HepG2 (cell line): ENCODE results near the gene LYRM7. TPM values are rescaled to one million over a fixed set of nuclear protein-coding genes. Genes with fewer than 3 reads are reported as not detected.

Source experiments
- ATAC-seq: fragments of 200-7000 bp; cut with Tn5 transposase; 3 replicates; pipeline ENCODE4 v1.9.1; 2020; ENCODE audit warnings: mild to moderate bottlenecking, moderate library complexity
- BruUV-seq: library from RNA; stranded (reverse); fragments of 400-500 nt; replicated peaks from 2 replicates; lab custom pipeline; 2021; lab: Mats Ljungman, UMichigan
- CTCF ChIA-PET: fragments of 300-600 bp; formaldehyde crosslinking; extraction: SDS; loops from one replicate; lab custom pipeline; 2021; ENCODE audit warnings: low total read pairs, inconsistent platforms, low intra/inter-chr PET ratio; lab: Yijun Ruan, JAX
- POLR2A ChIA-PET: fragments of 350-600 bp; sonication (Branson Sonifier 250); formaldehyde crosslinking; loops from one replicate; lab custom pipeline; 2020; ENCODE audit warnings: antibody characterized with exemption, inconsistent platforms; lab: Yijun Ruan, JAX
- DNase-seq: peaks from one replicate; pipeline ENCODE4 v3.0.0-alpha.2; 2015; ENCODE audit warnings: low spot score
- FAIRE-seq: peaks from 3 replicates; lab custom pipeline; 2011; peaks lifted over from hg19 to GRCh38; lab: Jason Lieb, UNC
- H2AFZ ChIP-seq: one replicate; pipeline ENCODE4 v1.6.1; 2011; ENCODE audit warnings: low read length, inconsistent platforms
- H3K27ac ChIP-seq: fragments of 300-600 bp; 3 replicates; pipeline ENCODE4 v1.8.0; 2011; ENCODE audit warnings: mixed run types, mild to moderate bottlenecking, mixed read lengths, low read length, inconsistent platforms; ENCODE audit not compliant: insufficient read depth; ENCODE audit errors: extremely low read length
- H3K27me3 ChIP-seq, 2 experiments: fragments of 200-600 bp in 1 of 2; 2 replicates in 1 of 2; 3 replicates in 1 of 2; pipeline versions ENCODE4 v1.6.0 to v1.8.0; 2011; ENCODE audit warnings: low read length in 2 of 2, mild to moderate bottlenecking in 2 of 2, moderate library complexity in 2 of 2, inconsistent platforms in 1 of 2; ENCODE audit not compliant: insufficient read depth in 2 of 2, control insufficient read depth in 1 of 2
- H3K36me3 ChIP-seq, 2 experiments: fragments of 200-600 bp in 1 of 2; replicated peaks in 1 of 2; 2 replicates in 1 of 2; 3 replicates in 1 of 2; pipeline versions ENCODE4 v1.5.1 to v1.8.0; 2011; ENCODE audit warnings: low read length in 2 of 2, inconsistent platforms in 1 of 2; ENCODE audit not compliant: insufficient read depth in 2 of 2, control insufficient read depth in 1 of 2
- H3K4me1 ChIP-seq: 2 replicates; pipeline ENCODE4 v1.5.1; 2012; ENCODE audit warnings: low read length, inconsistent platforms; ENCODE audit not compliant: insufficient read depth
- H3K4me2 ChIP-seq: 2 replicates; pipeline ENCODE4 v1.6.0; 2011; ENCODE audit warnings: low read depth, low read length, inconsistent platforms
- H3K4me3 ChIP-seq, 3 experiments: fragments of 200-600 bp in 1 of 3; sonication (generic), shearing (Covaris generic) in 1 of 3; replicated peaks in 1 of 3; 2 replicates each; pipeline ENCODE4 v1.5.1; 2011 to 2016; ENCODE audit warnings: low read length in 3 of 3, inconsistent platforms in 2 of 3, low read depth in 2 of 3, mild to moderate bottlenecking in 2 of 3, control low read depth in 1 of 3, mixed read lengths in 1 of 3; ENCODE audit not compliant: insufficient read depth in 1 of 3
- H3K79me2 ChIP-seq: one replicate; pipeline ENCODE4 v1.6.1; 2011; ENCODE audit warnings: low read length, inconsistent platforms; ENCODE audit not compliant: insufficient read depth
- H3K9ac ChIP-seq: 2 replicates; pipeline ENCODE4 v1.6.0; 2011; ENCODE audit warnings: mild to moderate bottlenecking, low read depth, low read length, inconsistent platforms; ENCODE audit not compliant: insufficient read depth
- H3K9me3 ChIP-seq: 2 replicates; pipeline ENCODE4 v1.5.1; 2012; ENCODE audit warnings: mild to moderate bottlenecking, low read length
- H4K20me1 ChIP-seq: 2 replicates; pipeline ENCODE4 v1.6.0; 2011; ENCODE audit warnings: inconsistent platforms, mild to moderate bottlenecking, low read length, moderate library complexity; ENCODE audit not compliant: insufficient read depth
- CEBPB ChIP-seq: IDR thresholded peaks from 2 replicates; pipeline ENCODE4 v1.6.1; 2011; ENCODE audit warnings: low read depth, low read length, improper control_type of control experiment, borderline replicate concordance
- CREB1 ChIP-seq, 2 experiments: fragments of 450-650 bp in 1 of 2; IDR thresholded peaks; 2 replicates each; pipeline ENCODE4 v1.6.1; 2016 to 2017; ENCODE audit warnings: control low read depth in 1 of 2, mild to moderate bottlenecking in 1 of 2, missing compliant biosample characterization in 1 of 2, missing genetic modification characterization in 1 of 2
- ELF1 ChIP-seq: sonication (generic); formaldehyde crosslinking; IDR thresholded peaks from 2 replicates; pipeline ENCODE4 v1.4.0; 2020; ENCODE audit warnings: missing genetic modification reagents
- HDAC6 ChIP-seq: fragments of 200-600 bp; sonication (generic); IDR thresholded peaks from 2 replicates; pipeline ENCODE4 v1.7.0; 2017; ENCODE audit warnings: mild to moderate bottlenecking, antibody characterized with exemption, low read length, low read depth
- ISL2 ChIP-seq: sonication (generic); formaldehyde crosslinking; IDR thresholded peaks from 2 replicates; pipeline ENCODE4 v1.5.0; 2020; ENCODE audit warnings: missing genetic modification reagents
- PITX1 ChIP-seq: sonication (generic); formaldehyde crosslinking; IDR thresholded peaks from 2 replicates; pipeline ENCODE4 v1.5.1; 2020; ENCODE audit warnings: mild to moderate bottlenecking, missing genetic modification reagents
- SMAD3 ChIP-seq: sonication (generic); formaldehyde crosslinking; IDR thresholded peaks from 2 replicates; pipeline ENCODE4 v1.4.0; 2020; ENCODE audit warnings: missing genetic modification reagents
- SNRNP70 ChIP-seq: fragments of 200-400 bp; formaldehyde crosslinking; IDR thresholded peaks from 2 replicates; pipeline ENCODE4 v1.6.1; 2017; ENCODE audit warnings: mild to moderate bottlenecking, low read depth, low read length, moderate library complexity
- ZFP90 ChIP-seq: sonication (generic); formaldehyde crosslinking; IDR thresholded peaks from 2 replicates; pipeline ENCODE4 v1.8.0; 2022; ENCODE audit warnings: missing genetic modification reagents, mild to moderate bottlenecking, inconsistent platforms, borderline replicate concordance
- ZNF143 ChIP-seq: sonication (generic); formaldehyde crosslinking; IDR thresholded peaks from 2 replicates; pipeline ENCODE4 v1.4.0; 2020; ENCODE audit warnings: missing genetic modification reagents
- ZNF773 ChIP-seq: sonication (generic); formaldehyde crosslinking; IDR thresholded peaks from 2 replicates; pipeline ENCODE4 v1.4.0; 2020; ENCODE audit warnings: missing genetic modification reagents, borderline replicate concordance
- ZNF777 ChIP-seq: sonication (generic); formaldehyde crosslinking; IDR thresholded peaks from 2 replicates; pipeline ENCODE4 v1.4.0; 2020; ENCODE audit warnings: missing genetic modification reagents
- WGBS: methylation state at CpG from one replicate; pipeline ENCODE4 v1.1.6; 2017; ENCODE audit warnings: low lambda C conversion rate; 5-methylcytosine and 5-hydroxymethylcytosine counted together
- in situ Hi-C: cut with HindIII; loops from 2 replicates; pipeline ENCODE4 v1.10.0; 2017; ENCODE audit warnings: low pct_unique_long_range_greater_than_20kb; ENCODE audit not compliant: extremely low pct_ligation_motif_present
- intact Hi-C: fragments of 100-400 bp; cut with micrococcal nuclease; formaldehyde crosslinking; loops from one replicate; pipeline ENCODE4 v1.10.0; 2022; ENCODE audit not compliant: unreplicated experiment
- polyA plus RNA-seq, 8 experiments: library from polyadenylated mRNA; depleted of rRNA in 3 of 8; stranded (reverse) in 7 of 8; unstranded in 1 of 8; fragments of >200 nt; fragmentation: Illumina TruSeq in 4 of 8; extraction: Trizol in 4 of 8; gene quantifications; 2 replicates each; pipeline versions ENCODE4 v1.2.1 to v1.2.3, GENCODE V29; 2011 to 2016; ENCODE audit warnings: low read depth in 4 of 8, missing spikeins in 1 of 8, mixed read lengths in 1 of 8; ENCODE audit not compliant: insufficient read depth in 1 of 8
- total RNA-seq, 5 experiments: library from RNA; depleted of rRNA; stranded (reverse); fragments of >200 nt; fragmentation: Illumina TruSeq; extraction: Trizol; gene quantifications; 2 replicates each; pipeline ENCODE4 v1.2.3, GENCODE V29; 2016; ENCODE audit warnings: low read depth in 1 of 5
- TF ChIP-seq, protein P1 (sequence below): IDR thresholded peaks from 2 replicates; pipeline ENCODE4 v1.6.1; 2016; ENCODE audit warnings: mild to moderate bottlenecking
- TF ChIP-seq, protein P2 (sequence below): sonication (generic); formaldehyde crosslinking; IDR thresholded peaks from 2 replicates; pipeline ENCODE4 v1.4.0; 2020; ENCODE audit warnings: missing genetic modification reagents, mild to moderate bottlenecking, borderline replicate concordance

The LYRM7 gene
- total and polyA plus RNA-seq, 2 of the 13 experiments (the other 11 are each of a cell fraction or from before 2014, with no cell fraction given): 3.0 to 5.5 TPM

DNA sequence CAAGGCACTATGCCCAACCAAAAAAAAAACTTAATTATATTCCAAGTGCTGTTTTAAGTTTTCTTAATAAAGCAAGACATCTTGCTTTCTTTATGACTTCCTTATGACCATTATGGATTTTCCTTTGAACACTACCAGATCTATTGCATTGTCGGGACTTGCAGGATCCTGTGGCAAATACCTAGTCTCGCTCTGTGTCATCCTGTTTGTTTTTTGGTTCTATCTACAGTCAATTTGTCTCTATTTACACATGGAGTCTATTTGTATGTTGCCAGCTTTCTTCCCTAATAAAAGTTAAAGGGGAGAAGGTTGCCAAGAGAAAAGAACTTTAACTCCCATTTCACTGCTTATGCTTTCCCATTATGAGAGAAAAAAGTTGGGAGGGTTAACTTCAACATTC, 10.6 kb upstream of the LYRM7 start:
- FAIRE-seq: no peak
- Histone ChIP-seq H3K4me1 (peaks cover 32% of the 10 kb centered on the region), H3K4me3 (no peak overlapping the region), H4K20me1 (peaks cover 14% of the 10 kb centered on the region), H3K27me3 (no peaks in the 10 kb centered on the region; a peak in 1 of 5 replicates), H3K27ac (no peak overlapping the region), H3K4me2 (no peak overlapping the region; the same call in 1 of the 2 replicates), H3K9me3 (no peaks in the 10 kb centered on the region), H3K9ac (no peak overlapping the region), H3K36me3 (peaks cover 5 to 36% of the 10 kb centered on the region in 2 experiments), H2AFZ (no peak overlapping the region), H3K79me2 (peaks cover 42% of the 10 kb centered on the region)
- no peak for ATAC-seq
- 90% methylated on average over 2 of the region's 2 CpGs for WGBS
- TF ChIP-seq SNRNP70: no peak
- intact Hi-C loops (no loop called here), in situ Hi-C loops (no loop called here)
- TSS peak; percentile 1 for BruUV-seq
- DNase-seq: no peak
- CTCF ChIA-PET: no interaction called here
- POLR2A ChIA-PET: no interaction called here

- POLR2A ChIA-PET: interaction anchor here (1.2 to 1.4 kb wide), 2 partner anchors 101 to 215 kb away, joined by 3 to 4 read pairs; partner anchors contain the start of gene CDC42SE2
- H3K9ac ChIP-seq: peak overlapping the region; percentile 97
- H2AFZ ChIP-seq: no peak overlapping the region
- in situ Hi-C loops (no loop called here), intact Hi-C loops (loop anchor here (1.0 to 2.0 kb wide), 2 partner anchors 101 to 254 kb away; partner anchors contain the start of gene CDC42SE2)
- FAIRE-seq (peak; percentile 18), ATAC-seq (0 out of 3 replicates have a peak, but pooled peaks have one; percentile 1), DNase-seq (peak; percentile 75)
- peaks cover 14% of the 10 kb centered on the region for H4K20me1 ChIP-seq
- peaks cover 39% of the 10 kb centered on the region for H3K4me1 ChIP-seq
- H3K27me3 ChIP-seq: no peaks in the 10 kb centered on the region; a peak in 1 of 5 replicates
- WGBS: 1% methylated on average over 9 of the region's 9 CpGs
- H3K4me3 ChIP-seq: peak overlapping the region; percentile 78 to 93 (median 91)
- peaks cover 42% of the 10 kb centered on the region for H3K79me2 ChIP-seq
- H3K27ac ChIP-seq: peak overlapping the region; percentile 98
- peaks cover 5 to 36% of the 10 kb centered on the region in 2 experiments for H3K36me3 ChIP-seq
- TSS peak; percentile 55 for BruUV-seq
- no peaks in the 10 kb centered on the region for H3K9me3 ChIP-seq
- peak overlapping the region; percentile 82 for H3K4me2 ChIP-seq
- CTCF ChIA-PET: no interaction called here
- 0 out of 2 replicates have a peak, but pooled peaks have one; percentile 40 for TF ChIP-seq ISL2 (CRISPR knock-in tag)
- no peak for TF ChIP-seq ZNF777 (CRISPR knock-in tag)
- TF ChIP-seq SMAD3 (CRISPR knock-in tag): 0 out of 2 replicates have a peak, but pooled peaks have one; percentile 46
- no peak for TF ChIP-seq ZFP90 (CRISPR knock-in tag)
- peak; percentile 92 for TF ChIP-seq CEBPB
- TF ChIP-seq PITX1: 0 out of 2 replicates have a peak, but pooled peaks have one; percentile 25
- no peak for TF ChIP-seq ZNF773 (CRISPR knock-in tag)
- no peak for TF ChIP-seq HDAC6
- no peak for TF ChIP-seq ZNF143 (CRISPR knock-in tag)
- TF ChIP-seq, protein P1, sequence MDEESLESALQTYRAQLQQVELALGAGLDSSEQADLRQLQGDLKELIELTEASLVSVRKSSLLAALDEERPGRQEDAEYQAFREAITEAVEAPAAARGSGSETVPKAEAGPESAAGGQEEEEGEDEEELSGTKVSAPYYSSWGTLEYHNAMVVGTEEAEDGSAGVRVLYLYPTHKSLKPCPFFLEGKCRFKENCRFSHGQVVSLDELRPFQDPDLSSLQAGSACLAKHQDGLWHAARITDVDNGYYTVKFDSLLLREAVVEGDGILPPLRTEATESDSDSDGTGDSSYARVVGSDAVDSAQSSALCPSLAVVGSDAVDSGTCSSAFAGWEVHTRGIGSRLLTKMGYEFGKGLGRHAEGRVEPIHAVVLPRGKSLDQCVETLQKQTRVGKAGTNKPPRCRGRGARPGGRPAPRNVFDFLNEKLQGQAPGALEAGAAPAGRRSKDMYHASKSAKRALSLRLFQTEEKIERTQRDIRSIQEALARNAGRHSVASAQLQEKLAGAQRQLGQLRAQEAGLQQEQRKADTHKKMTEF (CRISPR knock-in tag): peak; percentile 67; the same call in 1 of the 2 replicates
- peak; percentile 38; the same call in 1 of the 2 replicates for TF ChIP-seq ELF1 (CRISPR knock-in tag)
- TF ChIP-seq CREB1 (IDR thresholded peaks at IDR 0.05): no peak
- peak; percentile 58 for TF ChIP-seq CREB1 (CRISPR knock-in tag; IDR thresholded peaks at IDR 0.05)
- TF ChIP-seq, protein P2, sequence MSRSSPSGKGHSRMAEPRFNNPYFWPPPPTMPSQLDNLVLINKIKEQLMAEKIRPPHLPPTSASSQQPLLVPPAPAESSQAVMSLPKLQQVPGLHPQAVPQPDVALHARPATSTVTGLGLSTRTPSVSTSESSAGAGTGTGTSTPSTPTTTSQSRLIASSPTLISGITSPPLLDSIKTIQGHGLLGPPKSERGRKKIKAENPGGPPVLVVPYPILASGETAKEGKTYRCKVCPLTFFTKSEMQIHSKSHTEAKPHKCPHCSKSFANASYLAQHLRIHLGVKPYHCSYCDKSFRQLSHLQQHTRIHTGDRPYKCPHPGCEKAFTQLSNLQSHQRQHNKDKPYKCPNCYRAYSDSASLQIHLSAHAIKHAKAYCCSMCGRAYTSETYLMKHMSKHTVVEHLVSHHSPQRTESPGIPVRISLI (CRISPR knock-in tag): peak; percentile 99
Measured at GRCh38 chr5:131163276-131164119, 7.2 kb upstream of the LYRM7 start.
